K562 (cell line): ENCODE data around the gene ELF5. TPM values are rescaled to one million over a fixed set of nuclear protein-coding genes. Genes with fewer than 3 reads are reported as not detected.

Experiments
- ATAC-seq: fragments of 200-7000 bp; cut with Tn5 transposase; 3 replicates; pipeline ENCODE4 v1.9.1; 2020; ENCODE audit warnings: moderate library complexity
- BruUV-seq: library from RNA; stranded (reverse); fragments of 400-500 nt; replicated peaks from 2 replicates; lab custom pipeline; 2021; lab: Mats Ljungman, UMichigan
- CTCF ChIA-PET: fragments of 300-600 bp; formaldehyde crosslinking; extraction: SDS; loops from one replicate; lab custom pipeline; 2021; ENCODE audit warnings: low intra/inter-chr PET ratio; lab: Yijun Ruan, JAX
- POLR2A ChIA-PET: fragments of 300-600, 350-650 bp; sonication (Branson Sonifier 250); formaldehyde crosslinking; extraction: SDS; loops from one replicate; lab custom pipeline; 2021; ENCODE audit warnings: antibody characterized with exemption, inconsistent platforms; lab: Yijun Ruan, JAX
- DNase-seq, 4 experiments: peaks; one replicate each; pipeline versions ENCODE4 v3.0.0 to v3.0.0-alpha.2; 2011 to 2018; ENCODE audit warnings: low spot score in 3 of 4, mixed read lengths in 3 of 4; ENCODE audit errors: extremely low read depth in 1 of 4
- FAIRE-seq: peaks from 2 replicates; lab custom pipeline; 2011; peaks lifted over from hg19 to GRCh38; lab: Jason Lieb, UNC
- H2AFZ ChIP-seq: 2 replicates; pipeline ENCODE4 v1.6.0; 2011; ENCODE audit warnings: low read depth, low read length, control low read depth, inconsistent platforms
- H3K27ac ChIP-seq: fragments of 200-600 bp; 3 replicates; pipeline ENCODE4 v1.8.0; 2011; ENCODE audit warnings: low read depth, mild to moderate bottlenecking, control low read depth, inconsistent platforms, low read length, moderate library complexity, mixed read lengths; ENCODE audit errors: extremely low read depth
- H3K27me3 ChIP-seq, 2 experiments: fragments of 300-600 bp in 1 of 2; 2 replicates in 1 of 2; 3 replicates in 1 of 2; pipeline versions ENCODE4 v1.6.0 to v1.8.0; 2011; ENCODE audit warnings: inconsistent platforms in 2 of 2, low read length in 2 of 2, mild to moderate bottlenecking in 1 of 2, mixed read lengths in 1 of 2, moderate library complexity in 1 of 2; ENCODE audit not compliant: control insufficient read depth in 2 of 2, insufficient read depth in 2 of 2
- H3K36me3 ChIP-seq: fragments of 300-600 bp; 3 replicates; pipeline ENCODE4 v1.8.0; 2011; ENCODE audit warnings: mild to moderate bottlenecking, low read length, inconsistent platforms; ENCODE audit not compliant: control insufficient read depth, insufficient read depth
- H3K4me1 ChIP-seq, 2 experiments: fragments of 200-600 bp in 1 of 2; replicated peaks in 1 of 2; 2 replicates in 1 of 2; 3 replicates in 1 of 2; pipeline versions ENCODE4 v1.5.1 to v1.8.0; 2011; ENCODE audit warnings: inconsistent platforms in 2 of 2, low read length in 2 of 2, mild to moderate bottlenecking in 1 of 2, mixed read lengths in 1 of 2, moderate library complexity in 1 of 2; ENCODE audit not compliant: control insufficient read depth in 2 of 2, insufficient read depth in 2 of 2
- H3K4me2 ChIP-seq: 2 replicates; pipeline ENCODE4 v1.6.1; 2011; ENCODE audit warnings: low read length, control low read depth, inconsistent platforms, mixed read lengths; ENCODE audit not compliant: insufficient read depth
- H3K4me3 ChIP-seq: fragments of 200-600 bp; sonication (generic), shearing (Covaris generic); 2 replicates; pipeline ENCODE4 v1.5.1; 2016; ENCODE audit warnings: control low read depth, inconsistent platforms
- H3K79me2 ChIP-seq: fragments of 200-600 bp; 3 replicates; pipeline ENCODE4 v1.8.0; 2011; ENCODE audit warnings: low read length, inconsistent platforms; ENCODE audit not compliant: control insufficient read depth, insufficient read depth
- H3K9ac ChIP-seq, 2 experiments: 2 replicates each; pipeline versions ENCODE4 v1.6.0 to v1.6.1; 2011; ENCODE audit warnings: low read depth in 2 of 2, low read length in 2 of 2, control low read depth in 1 of 2, inconsistent platforms in 1 of 2, mild to moderate bottlenecking in 1 of 2, mixed read lengths in 1 of 2; ENCODE audit not compliant: insufficient read depth in 1 of 2
- H3K9me1 ChIP-seq: one replicate; pipeline ENCODE4 v1.6.0; 2011; ENCODE audit warnings: inconsistent platforms, mild to moderate bottlenecking, low read length, moderate library complexity; ENCODE audit not compliant: control insufficient read depth, insufficient read depth
- H3K9me3 ChIP-seq: replicated peaks from 2 replicates; pipeline ENCODE4 v1.5.1; 2011; ENCODE audit warnings: low read depth, low read length, inconsistent platforms; ENCODE audit not compliant: control insufficient read depth, insufficient read depth
- H4K20me1 ChIP-seq: replicated peaks from 2 replicates; pipeline ENCODE4 v1.6.1; 2011; ENCODE audit warnings: low read length, inconsistent platforms, mixed read lengths; ENCODE audit not compliant: control insufficient read depth, insufficient read depth
- BRD4 ChIP-seq: fragments of 200-600 bp; sonication (generic); IDR thresholded peaks from 2 replicates; pipeline ENCODE4 v1.6.1; 2017; ENCODE audit warnings: inconsistent platforms
- CBX5 ChIP-seq: IDR thresholded peaks from 2 replicates; pipeline ENCODE4 v1.6.1; 2014; ENCODE audit warnings: low read depth, borderline replicate concordance
- GMEB1 ChIP-seq: fragments of 250-450 bp; sonication (Bioruptor Pico); IDR thresholded peaks from 2 replicates; pipeline ENCODE4 v1.4.0; 2020; ENCODE audit warnings: mild to moderate bottlenecking
- HMGXB4 ChIP-seq: sonication (generic); formaldehyde crosslinking; IDR thresholded peaks from 2 replicates; pipeline ENCODE4 v1.8.1; 2023; ENCODE audit warnings: mild to moderate bottlenecking, missing genetic modification reagents
- IRF1 ChIP-seq: sonication (generic); formaldehyde crosslinking; IDR thresholded peaks from 2 replicates; pipeline ENCODE4 v1.8.0; 2022; ENCODE audit warnings: missing genetic modification reagents, mild to moderate bottlenecking, borderline replicate concordance
- MAFK ChIP-seq: IDR thresholded peaks from 2 replicates; pipeline ENCODE4 v1.6.1; 2011; ENCODE audit warnings: low read length, improper control_type of control experiment
- MBD1 ChIP-seq: fragments of 250-450 bp; sonication (Bioruptor Pico); IDR thresholded peaks from 2 replicates; pipeline ENCODE4 v1.8.0; 2022; ENCODE audit warnings: inconsistent platforms
- MTA2 ChIP-seq: fragments of 450-650 bp; IDR thresholded peaks from 2 replicates; pipeline ENCODE4 v1.6.1; 2016; ENCODE audit warnings: low read depth
- RCOR1 ChIP-seq, 2 experiments: IDR thresholded peaks; 2 replicates each; pipeline ENCODE4 v1.6.1; 2012; ENCODE audit warnings: low read depth in 2 of 2, low read length in 2 of 2, borderline replicate concordance in 1 of 2, improper control_type of control experiment in 1 of 2
- SAP30 ChIP-seq: fragments of 200-600 bp; sonication (generic); IDR thresholded peaks from 2 replicates; pipeline ENCODE4 v1.6.1; 2012; ENCODE audit warnings: borderline replicate concordance, low read depth, mild to moderate bottlenecking, moderate library complexity, low read length, control low read depth, inconsistent platforms; ENCODE audit not compliant: insufficient read depth, poor library complexity, severe bottlenecking
- YY1 ChIP-seq, 3 experiments: IDR thresholded peaks; 2 replicates each; pipeline ENCODE4 v1.6.1; 2011; ENCODE audit warnings: low read length in 2 of 3, mild to moderate bottlenecking in 2 of 3, moderate library complexity in 2 of 3, borderline replicate concordance in 1 of 3, control low read depth in 1 of 3, low read depth in 1 of 3; ENCODE audit not compliant: insufficient read depth in 3 of 3, insufficient replicate concordance in 2 of 3, control insufficient read depth in 1 of 3, insufficient read length in 1 of 3; ENCODE audit errors: extremely low read depth in 1 of 3
- ZC3H4 ChIP-seq: sonication (generic); formaldehyde crosslinking; IDR thresholded peaks from 2 replicates; pipeline ENCODE4 v1.9.0; 2021; ENCODE audit warnings: missing genetic modification reagents, borderline replicate concordance
- ZNF184 ChIP-seq: sonication (generic); formaldehyde crosslinking; IDR thresholded peaks from 2 replicates; pipeline ENCODE4 v1.5.0; 2020; ENCODE audit warnings: missing genetic modification reagents
- ZNF511 ChIP-seq: sonication (generic); formaldehyde crosslinking; IDR thresholded peaks from 2 replicates; pipeline ENCODE4 v1.8.0; 2022; ENCODE audit warnings: mild to moderate bottlenecking, missing genetic modification reagents
- WGBS: fragments of 100-300 bp; shearing (Covaris generic); methylation state at CpG from one replicate; pipeline ENCODE4 v1.1.6; 2016; ENCODE audit warnings: low coverage, mixed read lengths; ENCODE audit not compliant: insufficient coverage; ENCODE audit errors: missing lambda C conversion rate; 5-methylcytosine and 5-hydroxymethylcytosine counted together
- in situ Hi-C: fragments of 300-500 bp; cut with MboI; formaldehyde crosslinking; loops from 4 replicates; pipeline ENCODE4 v1.15.0; 2018; ENCODE audit warnings: inconsistent platforms, mixed read lengths
- intact Hi-C: fragments of 100-400 bp; cut with micrococcal nuclease; formaldehyde crosslinking; loops from 2 replicates; pipeline ENCODE4 v1.14.2; 2022
- polyA plus RNA-seq, 8 experiments: library from polyadenylated mRNA; depleted of rRNA in 4 of 8; stranded (reverse) in 5 of 8; unstranded in 3 of 8; fragments of >200 nt; fragmentation: Nextera tagmentation in 2 of 8; fragmentation: Illumina TruSeq in 1 of 8; extraction: Ambion mirVana in 2 of 8; extraction: Trizol in 1 of 8; gene quantifications; 2 replicates each; pipeline versions ENCODE4 v1.2.1 to v1.2.3, GENCODE V29; 2011 to 2014; ENCODE audit warnings: inconsistent platforms in 1 of 8, missing spikeins in 1 of 8
- total RNA-seq, 7 experiments: library from RNA; depleted of rRNA in 6 of 7; stranded (reverse); fragments of >200 nt in 6 of 7; fragmentation: Illumina TruSeq in 2 of 7; extraction: Trizol in 2 of 7; gene quantifications; 2 replicates each; pipeline versions ENCODE4 v1.2.1 to v1.2.3, GENCODE V29; 2011 to 2021; ENCODE audit warnings: low replicate concordance in 1 of 7

ELF5 gene
- total and polyA plus RNA-seq, 9 of the 15 experiments (the other 6 are each of a cell fraction or from before 2014, with no cell fraction given), result not detected

- intact Hi-C loops (no loop called here), in situ Hi-C loops (no loop called here)
- no peak for ATAC-seq
- Histone ChIP-seq H3K27ac (no peak overlapping the region), H3K4me2 (no peak overlapping the region), H3K27me3 (no peaks in the 10 kb centered on the region), H4K20me1 (no peaks in the 10 kb centered on the region), H3K36me3 (peaks cover 52% of the 10 kb centered on the region), H3K9ac (no peak overlapping the region), H3K79me2 (peaks cover 54% of the 10 kb centered on the region), H3K4me1 (peaks cover 2 to 14% of the 10 kb centered on the region in 2 experiments; a peak in 2 of 5 replicates), H3K9me1 (no peaks in the 10 kb centered on the region), H3K9me3 (no peaks in the 10 kb centered on the region), H3K4me3 (no peak overlapping the region), H2AFZ (no peak overlapping the region)
- ChIA-PET POLR2A (interaction anchor here (1.4 kb wide), 1 partner anchor 9 kb away, joined by 5 read pairs; no protein-coding TSS in a partner anchor), CTCF (no interaction called here)
- no peak for FAIRE-seq
- BruUV-seq, result no TSS peak
- DNase-seq, result no peak
- WGBS, result 95% methylated on average over 11 of the region's 11 CpGs
- TF ChIP-seq IRF1 (CRISPR knock-in tag), result no peak
- TF ChIP-seq RCOR1 (IDR thresholded peaks at IDR 0.05; ENCODE audit: borderline replicate concordance in 1 of 2, low read depth in 2 of 2, low read length in 2 of 2), result no peak
- TF ChIP-seq GMEB1 (CRISPR knock-in tag), result no peak
- no peak for TF ChIP-seq CBX5
- no peak for TF ChIP-seq ZNF184
- TF ChIP-seq ZC3H4 (CRISPR knock-in tag), result no peak
- TF ChIP-seq MTA2, result no peak
- no peak for TF ChIP-seq MBD1 (CRISPR knock-in tag)
- no peak for TF ChIP-seq BRD4
- TF ChIP-seq ZNF511, result no peak
- TF ChIP-seq YY1 (IDR thresholded peaks at IDR 0.05; ENCODE audit: borderline replicate concordance in 1 of 3, control insufficient read depth in 1 of 3, extremely low read depth in 1 of 3, insufficient read depth in 3 of 3, insufficient read length in 1 of 3, insufficient replicate concordance in 2 of 3, low read depth in 1 of 3, low read length in 2 of 3), result no peak
- no peak for TF ChIP-seq HMGXB4 (CRISPR knock-in tag)
- no peak for TF ChIP-seq MAFK
- no peak for TF ChIP-seq SAP30
Measured at GRCh38 chr11:34448223-34448994, 65.2 kb downstream of the ELF5 start.
